NB4 (cell line): Measurements from ENCODE around the gene ANKRD60.

Experiments used
- CTCF ChIP-seq: IDR thresholded peaks from one replicate; pipeline ENCODE4 v1.5.1; 2012; ENCODE audit warnings: low read depth, low read length
- POLR2A ChIP-seq: IDR thresholded peaks from 2 replicates; pipeline ENCODE4 v1.6.1; 2011; ENCODE audit warnings: mild to moderate bottlenecking; ENCODE audit not compliant: insufficient read length; ENCODE audit errors: extremely low read depth

GRCh38 chr20:58274384-58274783, 45.9 kb upstream of the ANKRD60 start:
- TF ChIP-seq CTCF (no peak), POLR2A (no peak)
